Renal cortex interstitium (tissue), 11 donors: ENCODE results near the gene LASP1NB.
"Not testable (repeated sequence)": the region's sequence is repeated elsewhere in the genome, so short reads cannot be mapped to it uniquely, and the experiment has no call there.

ENCODE experiments used
- DNase-seq, 11 donors: peaks; one replicate each; pipeline ENCODE4 v3.0.0-alpha.2; 2013; ENCODE audit warnings: low read depth in 9 of 11, low spot score in 4 of 11; ENCODE audit errors: extremely low read depth in 1 of 11

Gene LASP1NB

GRCh38 chr17:38894276-38894675 is 31.1 kb upstream of the LASP1NB start:
- no peak for DNase-seq

GRCh38 chr17:38896346-38896954 is 29.0 kb upstream of the LASP1NB start:
- DNase-seq: no peak

- no peak for DNase-seq
These were observed 28.2 kb upstream of the LASP1NB start for GRCh38 chr17:38897176-38897575.

GRCh38 chr17:38897671-38898290 is 27.6 kb upstream of the LASP1NB start:
- DNase-seq: no peak

GRCh38 chr17:38898291-38898679 is 27.1 kb upstream of the LASP1NB start:
- DNase-seq: no peak

GRCh38 chr17:38898812-38899348 is 26.5 kb upstream of the LASP1NB start:
- no peak for DNase-seq

- no peak for DNase-seq
These were observed 26.0 kb upstream of the LASP1NB start for GRCh38 chr17:38899421-38899820.

- DNase-seq: no peak
These were observed 24.3 kb upstream of the LASP1NB start for GRCh38 chr17:38900978-38901656.

GRCh38 chr17:38903404-38903803 is 22.0 kb upstream of the LASP1NB start:
- DNase-seq: no peak

- DNase-seq: no peak
These were observed 20.5 kb upstream of the LASP1NB start for GRCh38 chr17:38904892-38905291.

GRCh38 chr17:38905375-38905774 is 20.0 kb upstream of the LASP1NB start:
- no peak for DNase-seq

GRCh38 chr17:38906460-38907228 is 18.8 kb upstream of the LASP1NB start:
- no peak for DNase-seq

- DNase-seq: no peak
These were observed 17.3 kb upstream of the LASP1NB start for GRCh38 chr17:38907930-38908675.

- no peak for DNase-seq
These were observed 16.7 kb upstream of the LASP1NB start for GRCh38 chr17:38908676-38909181.

- no peak for DNase-seq
These were observed 15.1 kb upstream of the LASP1NB start for GRCh38 chr17:38910325-38910724.

GRCh38 chr17:38911081-38911730 is 14.2 kb upstream of the LASP1NB start:
- DNase-seq: no peak

GRCh38 chr17:38911731-38912081 is 13.7 kb upstream of the LASP1NB start:
- not testable (repeated sequence) for DNase-seq

- DNase-seq: no peak
These were observed 13.1 kb upstream of the LASP1NB start for GRCh38 chr17:38912221-38912813.
